Thyroid gland (tissue), 4 donors: ENCODE results near the gene OGDHL. TPM values are rescaled to one million over a fixed set of nuclear protein-coding genes. Genes with fewer than 3 reads are reported as not detected.

Experiments used
- DNase-seq, 2 donors: peaks; one replicate each; pipeline ENCODE4 v3.0.0-alpha.2; 2019
- H3K27ac ChIP-seq, 3 donors: fragments of 200-600 bp; sonication (generic); 1 replicate in 2 of 3; 2 replicates in 1 of 3; pipeline ENCODE4 v1.5.1; 2016 to 2019; ENCODE audit warnings: mild to moderate bottlenecking in 1 of 3, moderate library complexity in 1 of 3
- H3K27me3 ChIP-seq: fragments of 200-600 bp; sonication (generic); one replicate; pipeline ENCODE4 v1.5.1; 2019
- H3K36me3 ChIP-seq, 2 donors: fragments of 200-600 bp; sonication (generic); one replicate each; pipeline ENCODE4 v1.5.1; 2016 to 2019
- H3K4me1 ChIP-seq, 2 donors: fragments of 200-600 bp; sonication (generic); one replicate each; pipeline ENCODE4 v1.5.1; 2017 to 2019
- H3K4me3 ChIP-seq, 3 donors: fragments of 200-600 bp; sonication (generic); replicated peaks in 1 of 3; 1 replicate in 2 of 3; 2 replicates in 1 of 3; pipeline ENCODE4 v1.5.1; 2016; ENCODE audit warnings: mild to moderate bottlenecking in 1 of 3
- H3K9me3 ChIP-seq: fragments of 200-600 bp; sonication (generic); one replicate; pipeline ENCODE4 v1.5.1; 2017
- POLR2A ChIP-seq, 2 donors: fragments of 450-650 bp; IDR thresholded peaks; one replicate each; pipeline ENCODE4 v1.6.1; 2017; ENCODE audit warnings: antibody characterized with exemption in 2 of 2, mild to moderate bottlenecking in 2 of 2, moderate library complexity in 1 of 2
- WGBS, 2 donors: methylation state at CpG; one replicate each; pipeline ENCODE4 v1.1.5; 2017; 5-methylcytosine and 5-hydroxymethylcytosine counted together
- intact Hi-C: fragments of 100-400 bp; cut with DNase I; formaldehyde crosslinking; loops from one replicate; pipeline ENCODE4 v1.15.1; 2023
- total RNA-seq, 4 donors: library from RNA; depleted of rRNA; stranded (reverse); fragments of >200 nt; gene quantifications; one replicate each; pipeline ENCODE4 v1.2.3, GENCODE V29; 2016
- TF ChIP-seq, protein P1 (sequence below), 6 experiments: fragments of 200-600 bp in 3 of 6; fragments of 450-650 bp in 3 of 6; sonication (generic) in 3 of 6; IDR thresholded peaks; one replicate each; pipeline ENCODE4 v1.5.1; 2016 to 2019; ENCODE audit warnings: antibody characterized with exemption in 6 of 6, mild to moderate bottlenecking in 2 of 6, inconsistent platforms in 1 of 6, moderate library complexity in 1 of 6

Gene OGDHL
- total RNA-seq, 4 donors from 2014 or later: 24.3 to 113 (median 70.0) TPM

GRCh38 chr10:49749144-49749543 lies 13.0 kb downstream of the OGDHL start:
- Histone ChIP-seq H3K27ac (no peak overlapping the region), H3K27me3 (no peaks in the 10 kb centered on the region), H3K36me3 (peaks cover 12 to 32% of the 10 kb centered on the region in 2 donors), H3K9me3 (no peaks in the 10 kb centered on the region), H3K4me1 (no peaks in the 10 kb centered on the region), H3K4me3 (no peak overlapping the region)
- no peak for TF ChIP-seq POLR2A (IDR thresholded peaks at IDR 0.05)
- TF ChIP-seq, protein P1, sequence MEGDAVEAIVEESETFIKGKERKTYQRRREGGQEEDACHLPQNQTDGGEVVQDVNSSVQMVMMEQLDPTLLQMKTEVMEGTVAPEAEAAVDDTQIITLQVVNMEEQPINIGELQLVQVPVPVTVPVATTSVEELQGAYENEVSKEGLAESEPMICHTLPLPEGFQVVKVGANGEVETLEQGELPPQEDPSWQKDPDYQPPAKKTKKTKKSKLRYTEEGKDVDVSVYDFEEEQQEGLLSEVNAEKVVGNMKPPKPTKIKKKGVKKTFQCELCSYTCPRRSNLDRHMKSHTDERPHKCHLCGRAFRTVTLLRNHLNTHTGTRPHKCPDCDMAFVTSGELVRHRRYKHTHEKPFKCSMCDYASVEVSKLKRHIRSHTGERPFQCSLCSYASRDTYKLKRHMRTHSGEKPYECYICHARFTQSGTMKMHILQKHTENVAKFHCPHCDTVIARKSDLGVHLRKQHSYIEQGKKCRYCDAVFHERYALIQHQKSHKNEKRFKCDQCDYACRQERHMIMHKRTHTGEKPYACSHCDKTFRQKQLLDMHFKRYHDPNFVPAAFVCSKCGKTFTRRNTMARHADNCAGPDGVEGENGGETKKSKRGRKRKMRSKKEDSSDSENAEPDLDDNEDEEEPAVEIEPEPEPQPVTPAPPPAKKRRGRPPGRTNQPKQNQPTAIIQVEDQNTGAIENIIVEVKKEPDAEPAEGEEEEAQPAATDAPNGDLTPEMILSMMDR (IDR thresholded peaks at IDR 0.05): no peak
- DNase-seq: no peak
- intact Hi-C loops: no loop called here
- WGBS, 2 donors: 76 to 86% methylated on average over 2 of the region's 2 CpGs

- DNase-seq: no peak
- WGBS, 2 donors: 78% methylated on average over 10 of the region's 10 CpGs
- Histone ChIP-seq H3K4me3 (no peak overlapping the region), H3K36me3 (peaks cover 13 to 35% of the 10 kb centered on the region in 2 donors), H3K9me3 (no peaks in the 10 kb centered on the region), H3K27ac (no peak overlapping the region), H3K27me3 (no peaks in the 10 kb centered on the region), H3K4me1 (no peaks in the 10 kb centered on the region)
- TF ChIP-seq POLR2A (IDR thresholded peaks at IDR 0.05): no peak
- TF ChIP-seq, protein P1 (IDR thresholded peaks at IDR 0.05): no peak
- intact Hi-C loops: no loop called here
Observed at GRCh38 chr10:49748006-49748405, 14.1 kb downstream of the OGDHL start.

DNA sequence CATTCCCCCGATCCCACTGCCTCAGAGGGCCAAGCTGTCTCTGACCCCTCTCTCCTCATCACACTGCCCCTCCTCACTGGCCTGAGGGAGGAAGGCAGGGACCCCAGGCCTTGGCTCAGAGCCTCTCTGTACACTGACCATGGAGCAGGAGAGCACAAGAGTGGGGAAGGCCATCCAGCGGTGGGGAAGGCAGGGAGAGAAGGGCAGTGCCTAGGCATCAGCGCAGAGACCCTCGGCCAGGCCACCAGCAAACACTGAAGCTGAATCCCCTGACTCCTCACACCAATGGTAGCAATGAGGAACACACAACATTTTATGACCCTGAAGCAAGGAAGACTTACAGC lies 14.8 kb downstream of the OGDHL start:
- H3K36me3 ChIP-seq: peaks cover 20 to 41% of the 10 kb centered on the region in 2 donors
- no peaks in the 10 kb centered on the region for H3K4me1 ChIP-seq
- WGBS, 2 donors: 86 to 90% methylated on average over 4 of the region's 4 CpGs
- H3K27me3 ChIP-seq: no peaks in the 10 kb centered on the region
- intact Hi-C loops: no loop called here
- H3K9me3 ChIP-seq: no peaks in the 10 kb centered on the region
- no peak for TF ChIP-seq POLR2A (IDR thresholded peaks at IDR 0.05)
- TF ChIP-seq, protein P1 (IDR thresholded peaks at IDR 0.05): no peak
- H3K27ac ChIP-seq: no peak overlapping the region
- H3K4me3 ChIP-seq: no peak overlapping the region
- no peak for DNase-seq

- intact Hi-C loops: no loop called here
- no peak for TF ChIP-seq POLR2A (IDR thresholded peaks at IDR 0.05)
- TF ChIP-seq, protein P1 (IDR thresholded peaks at IDR 0.05): no peak
- Histone ChIP-seq H3K27ac (no peak overlapping the region), H3K4me1 (no peaks in the 10 kb centered on the region), H3K27me3 (no peaks in the 10 kb centered on the region), H3K36me3 (peaks cover 20 to 41% of the 10 kb centered on the region in 2 donors), H3K9me3 (no peaks in the 10 kb centered on the region), H3K4me3 (no peak overlapping the region)
- WGBS, 2 donors: 90 to 94% methylated on average over 10 to 13 of the region's 20 CpGs
- DNase-seq: no peak
Observed at GRCh38 chr10:49746626-49747302, 15.4 kb downstream of the OGDHL start.

- intact Hi-C loops: no loop called here
- no peaks in the 10 kb centered on the region for H3K4me1 ChIP-seq
- H3K27ac ChIP-seq: no peak overlapping the region
- no peaks in the 10 kb centered on the region for H3K9me3 ChIP-seq
- no peak for DNase-seq
- no peaks in the 10 kb centered on the region for H3K27me3 ChIP-seq
- H3K4me3 ChIP-seq: no peak overlapping the region
- 94 to 96% methylated on average over 12 of the region's 12 CpGs for WGBS, 2 donors
- H3K36me3 ChIP-seq: peaks cover 20 to 40% of the 10 kb centered on the region in 2 donors
- no peak for TF ChIP-seq POLR2A (IDR thresholded peaks at IDR 0.05)
- TF ChIP-seq, protein P1 (IDR thresholded peaks at IDR 0.05): no peak
Observed at GRCh38 chr10:49745756-49746155, 16.4 kb downstream of the OGDHL start.
